HuH-7.5 (cell line): Measurements from ENCODE around the gene FITM1.

Experiments used
- DNase-seq: peaks from one replicate; pipeline ENCODE4 v3.0.0; 2011; ENCODE audit warnings: low spot score

Gene FITM1

GRCh38 chr14:24119691-24120090 lies 10.8 kb upstream of the FITM1 start:
- DNase-seq, result no peak

GRCh38 chr14:24121210-24121609 lies 9.2 kb upstream of the FITM1 start:
- DNase-seq, result no peak

GRCh38 chr14:24122416-24122815 lies 8.0 kb upstream of the FITM1 start:
- no peak for DNase-seq

- DNase-seq, result no peak
Observed at GRCh38 chr14:24122898-24123297, 7.6 kb upstream of the FITM1 start.

- no peak for DNase-seq
Observed at GRCh38 chr14:24123424-24124417, 6.7 kb upstream of the FITM1 start.

GRCh38 chr14:24126939-24127338 lies 3.5 kb upstream of the FITM1 start:
- DNase-seq, result no peak

- DNase-seq, result no peak
Observed at GRCh38 chr14:24127673-24128072, 2.8 kb upstream of the FITM1 start.

GRCh38 chr14:24129410-24129998 lies 955 bp upstream of the FITM1 start:
- no peak for DNase-seq

- no peak for DNase-seq
Observed at GRCh38 chr14:24130717-24131548, 474 bp downstream of the FITM1 start.

GRCh38 chr14:24131549-24131966 lies 1.1 kb downstream of the FITM1 start:
- DNase-seq, result no peak

- no peak for DNase-seq
Observed at GRCh38 chr14:24132061-24132685, 1.7 kb downstream of the FITM1 start.

- DNase-seq, result no peak
Observed at GRCh38 chr14:24132976-24133375, 2.5 kb downstream of the FITM1 start.

- no peak for DNase-seq
Observed at GRCh38 chr14:24133735-24134134, 3.3 kb downstream of the FITM1 start.

- DNase-seq, result no peak
Observed at GRCh38 chr14:24135584-24135833, 5.0 kb downstream of the FITM1 start.

GRCh38 chr14:24135834-24136683 lies 5.6 kb downstream of the FITM1 start, which contains the start of gene PSME1:
TSS of gene PSME1 (plus strand) at chr14:24136194. CDS start at chr14:24136263, 69 bp downstream.
- peak; percentile 88 for DNase-seq

GRCh38 chr14:24136684-24137528 lies 6.4 kb downstream of the FITM1 start:
- no peak for DNase-seq

GRCh38 chr14:24137529-24138395 lies 7.3 kb downstream of the FITM1 start:
- no peak for DNase-seq

- no peak for DNase-seq
Observed at GRCh38 chr14:24138396-24139271, 8.2 kb downstream of the FITM1 start.
